ENCODE data around the gene TBC1D5.
"Not testable (repeated sequence)": the region's sequence is repeated elsewhere in the genome, so short reads cannot be mapped to it uniquely, and the experiment has no call there.

Gene TBC1D5

DNA sequence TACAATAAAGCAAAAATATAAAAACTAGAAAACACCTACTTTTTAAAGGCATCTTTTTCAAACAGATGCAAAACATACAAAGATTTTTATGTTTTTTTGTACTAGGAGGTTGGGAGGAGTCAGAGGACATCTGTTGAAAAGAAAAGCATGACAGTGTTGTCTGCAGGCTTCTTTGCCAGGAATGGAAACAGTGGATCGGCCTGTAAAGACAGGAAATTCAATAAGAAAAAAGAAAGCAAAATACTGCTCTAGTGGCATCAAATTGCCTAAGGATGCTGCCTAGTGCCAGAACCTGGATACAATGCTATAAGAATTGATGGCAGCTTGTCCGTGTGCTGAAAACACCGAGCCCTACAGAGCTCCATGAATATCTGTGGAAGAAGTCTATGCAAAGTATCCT, 69.9 kb downstream of the TBC1D5 start:
- no peak overlapping the region for H3K4me3 ChIP-seq (ENCODE audit: low read depth, low read length)
- no peak for TF ChIP-seq CTCF (IDR thresholded peaks at IDR 0.05; ENCODE audit: low read depth, low read length)
- in situ Hi-C loops (cut with HindIII; ENCODE audit: low sequenced_read_pairs): no loop called here
- peak; percentile 12 for DNase-seq (ENCODE audit: low read depth, low spot score)

- TF ChIP-seq CTCF (IDR thresholded peaks at IDR 0.05; ENCODE audit: low read depth, low read length): no peak
- in situ Hi-C loops (cut with HindIII; ENCODE audit: low sequenced_read_pairs): no loop called here
- DNase-seq (ENCODE audit: low read depth, low spot score): no peak
Observed at GRCh38 chr3:17670749-17671148, 71.7 kb downstream of the TBC1D5 start.

GRCh38 chr3:17664923-17665322, 77.5 kb downstream of the TBC1D5 start:
- in situ Hi-C loops (cut with HindIII; ENCODE audit: low sequenced_read_pairs): no loop called here
- TF ChIP-seq CTCF (IDR thresholded peaks at IDR 0.05; ENCODE audit: low read depth, low read length): no peak
- no peak overlapping the region for H3K4me3 ChIP-seq (ENCODE audit: low read depth, low read length)
- no peak for DNase-seq (ENCODE audit: low read depth, low spot score)

More at GRCh38 chr3:17670749-17671148, 71.7 kb downstream of the TBC1D5 start:
- no peak overlapping the region for H3K4me3 ChIP-seq (ENCODE audit: low read depth, low read length)

DNA sequence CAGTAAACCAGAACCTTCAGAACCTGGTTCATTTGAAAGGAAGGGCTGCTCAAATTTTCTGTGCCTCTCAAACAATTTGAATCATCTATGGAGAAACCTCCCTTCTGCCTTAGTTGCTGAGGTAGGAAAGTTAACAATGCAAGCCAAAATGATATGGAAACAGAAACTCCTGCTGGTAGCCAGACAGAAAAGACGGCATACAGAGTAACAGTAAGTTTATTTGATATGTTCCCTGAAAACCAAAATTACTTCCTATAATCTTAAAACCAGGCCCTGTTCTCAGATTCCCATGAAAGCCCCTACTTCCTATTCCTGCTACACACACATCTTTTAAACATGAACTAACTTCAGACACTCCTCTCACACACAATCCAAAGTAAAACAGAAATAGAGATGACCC, 86.2 kb downstream of the TBC1D5 start:
- DNase-seq (ENCODE audit: low read depth, low spot score): no peak
- H3K4me3 ChIP-seq (ENCODE audit: low read depth, low read length): no peak overlapping the region
- in situ Hi-C loops (cut with HindIII; ENCODE audit: low sequenced_read_pairs): no loop called here
- TF ChIP-seq CTCF (IDR thresholded peaks at IDR 0.05; ENCODE audit: low read depth, low read length): no peak

DNA sequence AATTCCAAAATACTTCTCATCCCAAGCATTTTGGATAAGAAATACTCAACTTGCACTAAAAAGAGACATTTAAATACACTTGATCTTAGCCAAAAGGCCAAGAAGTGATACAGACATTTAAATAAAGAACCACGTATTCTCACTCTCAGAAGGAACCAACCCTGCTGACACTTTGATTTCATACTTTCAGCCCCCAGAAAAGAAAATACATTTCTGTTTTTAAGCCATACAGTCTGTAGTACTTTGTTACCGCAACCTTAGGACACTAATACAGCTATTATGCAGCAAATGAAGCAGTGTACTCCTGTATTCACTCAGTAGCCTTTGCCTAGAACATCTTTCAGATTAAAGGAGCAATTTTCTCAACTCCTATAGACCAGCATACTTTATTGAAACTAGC, 86.7 kb downstream of the TBC1D5 start:
- in situ Hi-C loops (cut with HindIII; ENCODE audit: low sequenced_read_pairs): no loop called here
- H3K4me3 ChIP-seq (ENCODE audit: low read depth, low read length): no peak overlapping the region
- no peak for DNase-seq (ENCODE audit: low read depth, low spot score)
- TF ChIP-seq CTCF (IDR thresholded peaks at IDR 0.05; ENCODE audit: low read depth, low read length): no peak

DNA sequence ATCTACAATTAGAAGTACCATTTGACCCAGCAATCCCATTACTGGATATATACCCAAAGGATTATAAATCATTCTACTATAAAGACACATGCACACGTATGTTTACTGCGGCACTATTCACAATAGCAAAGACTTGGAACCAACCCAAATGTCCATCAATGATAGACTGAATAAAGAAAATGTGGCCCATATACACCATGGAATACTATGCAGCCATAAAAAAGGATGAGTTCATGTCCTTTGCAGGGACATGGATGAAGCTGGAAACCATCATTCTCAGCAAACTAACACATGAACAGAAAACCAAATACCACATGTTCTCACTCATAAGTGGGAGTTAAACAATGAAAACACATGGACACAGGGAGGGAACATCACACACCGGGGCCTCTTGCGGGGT, 92.7 kb downstream of the TBC1D5 start:
- DNase-seq (ENCODE audit: low read depth, low spot score); in situ Hi-C loops (cut with HindIII; ENCODE audit: low sequenced_read_pairs): not testable (repeated sequence)

DNA sequence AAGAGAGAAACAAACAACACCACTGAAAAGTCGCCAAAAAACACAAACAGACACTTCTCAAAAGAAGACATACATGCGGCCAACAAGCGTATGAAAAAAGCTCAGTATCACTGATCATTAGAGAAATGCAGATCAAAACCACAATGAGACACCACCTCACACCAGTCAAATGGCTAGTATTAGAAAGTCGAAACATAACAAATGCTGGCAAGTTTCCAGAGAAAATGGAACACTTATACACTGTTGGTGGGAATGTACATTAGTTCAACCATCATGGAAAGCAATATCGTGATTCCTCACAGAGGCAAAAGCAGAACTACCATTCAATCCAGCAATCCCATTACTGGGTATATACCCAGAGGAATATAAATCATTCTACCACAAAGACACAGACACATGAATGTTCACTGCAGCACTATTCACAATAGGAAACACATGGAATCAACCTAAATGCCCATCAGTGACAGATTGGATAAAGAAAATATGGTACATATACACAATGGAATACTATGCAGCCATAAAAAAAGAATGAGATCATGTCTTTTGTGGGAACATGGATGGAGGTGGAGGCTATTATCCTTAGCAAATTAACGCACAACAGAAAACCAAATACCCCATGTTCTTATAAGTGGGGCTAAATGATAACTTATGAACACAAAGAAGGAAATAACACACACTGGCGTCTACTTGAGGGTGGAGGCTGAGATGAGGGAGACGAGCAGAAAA, 93.6 kb downstream of the TBC1D5 start:
- in situ Hi-C loops (cut with HindIII; ENCODE audit: low sequenced_read_pairs); DNase-seq (ENCODE audit: low read depth, low spot score): not testable (repeated sequence)

More for the DNA sequence above, 92.7 kb downstream of the TBC1D5 start:
- not testable (repeated sequence) for H3K4me3 ChIP-seq (ENCODE audit: low read depth, low read length)

More for the DNA sequence above, 93.6 kb downstream of the TBC1D5 start:
- not testable (repeated sequence) for H3K4me3 ChIP-seq (ENCODE audit: low read depth, low read length)
